ENCODE measurements around the gene OR51B2.

The OR51B2 gene

GRCh38 chr11:5280582-5281102, 43.5 kb downstream of the OR51B2 start:
- DNase-seq: no peak

GRCh38 chr11:5279471-5280090, 44.5 kb downstream of the OR51B2 start:
- no peak for DNase-seq

- DNase-seq: no peak
Observed at GRCh38 chr11:5277807-5278382, 46.2 kb downstream of the OR51B2 start.

- DNase-seq: no peak
Observed at GRCh38 chr11:5276697-5277096, 47.4 kb downstream of the OR51B2 start.

- no peak for DNase-seq
Observed at GRCh38 chr11:5275369-5276110, 48.6 kb downstream of the OR51B2 start.

- no peak for DNase-seq
Observed at GRCh38 chr11:5274395-5274794, 49.7 kb downstream of the OR51B2 start.

Measured in NCI-H1694 (cell line).